Activated CD4-positive, alpha-beta memory T cell treated with anti-CD3 and anti-CD28 coated beads, Interleukin-2, amount 10 ng/mL, durations not matched to agents 7 days and 5 days (primary cell): ENCODE results near the gene BSND. TPM values are rescaled to one million over a fixed set of nuclear protein-coding genes. Genes with fewer than 3 reads are reported as not detected.
"Not testable (repeated sequence)": the region's sequence is repeated elsewhere in the genome, so short reads cannot be mapped to it uniquely, and the experiment has no call there.

ENCODE experiments used
- CTCF ChIA-PET: fragments of 350-600 bp; sonication (Branson Sonifier 250); formaldehyde crosslinking; loops from one replicate; lab custom pipeline; 2021; ENCODE audit warnings: antibody characterized with exemption, inconsistent platforms; lab: Charles Lee
- POLR2A ChIA-PET: fragments of 350-600 bp; sonication (Branson Sonifier 250); formaldehyde crosslinking; loops from one replicate; lab custom pipeline; 2021; ENCODE audit warnings: antibody characterized with exemption; lab: Charles Lee
- DNase-seq: peaks from one replicate; pipeline ENCODE4 v3.0.0-alpha.2; 2020
- H3K27ac Mint-ChIP-seq: one replicate; pipeline ENCODE4 v1.8.0; 2021; ENCODE audit warnings: mild to moderate bottlenecking, mixed read lengths
- H3K27me3 Mint-ChIP-seq: one replicate; pipeline ENCODE4 v1.8.0; 2021; ENCODE audit warnings: mixed read lengths
- H3K36me3 Mint-ChIP-seq: one replicate; pipeline ENCODE4 v1.8.0; 2021; ENCODE audit warnings: low read depth, mixed read lengths
- H3K4me1 Mint-ChIP-seq: one replicate; pipeline ENCODE4 v1.8.0; 2021; ENCODE audit warnings: mixed read lengths
- H3K4me3 Mint-ChIP-seq: one replicate; pipeline ENCODE4 v1.8.0; 2021; ENCODE audit warnings: mild to moderate bottlenecking, mixed read lengths
- H3K9me3 Mint-ChIP-seq: one replicate; pipeline ENCODE4 v1.8.0; 2021; ENCODE audit warnings: mixed read lengths
- total RNA-seq, 2 experiments: library from RNA; stranded (reverse); gene quantifications; one replicate each; pipeline ENCODE4 v1.2.3, GENCODE V29; 2021

BSND gene
- total RNA-seq, 2 experiments from 2014 or later, result 0.08 to 0.13 TPM

GRCh38 chr1:54963829-54964228 lies 34.9 kb upstream of the BSND start:
- H3K4me1 Mint-ChIP-seq, result peaks cover 15% of the 10 kb centered on the region
- H3K27me3 Mint-ChIP-seq, DNase-seq, POLR2A ChIA-PET, H3K27ac Mint-ChIP-seq, H3K9me3 Mint-ChIP-seq, CTCF ChIA-PET, H3K36me3 Mint-ChIP-seq, H3K4me3 Mint-ChIP-seq: not testable (repeated sequence)

- Mint-ChIP-seq H3K4me1 (peaks cover 17% of the 10 kb centered on the region), H3K9me3 (no peaks in the 10 kb centered on the region)
Measured at GRCh38 chr1:54965624-54966340, 33.0 kb upstream of the BSND start.

DNA sequence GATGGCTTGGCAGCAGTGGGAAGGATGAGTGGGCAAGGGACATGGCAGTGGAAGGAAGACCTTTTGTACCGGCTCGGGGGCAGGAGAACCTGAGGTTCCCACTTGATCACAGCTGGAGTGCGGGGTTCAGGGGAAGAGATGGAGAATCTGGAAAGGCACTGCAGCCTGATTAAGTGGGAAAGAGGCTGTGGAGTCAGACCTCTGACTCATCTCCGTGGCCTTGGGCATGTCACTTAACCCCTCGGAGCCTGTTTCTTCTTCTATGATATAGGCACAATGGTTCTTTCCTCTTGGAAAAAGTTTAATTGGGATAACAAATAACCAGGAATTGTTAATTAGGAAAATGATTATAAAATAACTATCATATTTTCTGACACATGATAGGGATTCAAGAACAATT lies 31.4 kb upstream of the BSND start:
- Mint-ChIP-seq H3K36me3 (no peaks in the 10 kb centered on the region), H3K4me3 (no peak overlapping the region), H3K9me3 (no peaks in the 10 kb centered on the region), H3K27me3 (peaks cover 7% of the 10 kb centered on the region), H3K4me1 (peaks cover 26% of the 10 kb centered on the region), H3K27ac (no peak overlapping the region)
- DNase-seq, result no peak
- CTCF ChIA-PET, result no interaction called here
- POLR2A ChIA-PET, result interaction anchor here (0.6 kb wide), 1 partner anchor 117 kb away, joined by 3 read pairs; no protein-coding TSS in a partner anchor

More at GRCh38 chr1:54965624-54966340, 33.0 kb upstream of the BSND start:
- no peak for DNase-seq
- Mint-ChIP-seq H3K36me3 (no peaks in the 10 kb centered on the region), H3K27ac (no peak overlapping the region), H3K27me3 (peaks cover 7% of the 10 kb centered on the region), H3K4me3 (no peak overlapping the region)
- ChIA-PET CTCF (interaction anchor here (1.3 to 2.1 kb wide), 4 partner anchors 9 to 30 kb away, joined by 4 to 9 read pairs (median 6); no protein-coding TSS in a partner anchor), POLR2A (no interaction called here)

GRCh38 chr1:54968551-54968950 lies 30.2 kb upstream of the BSND start:
- ChIA-PET CTCF (interaction anchor here (1.6 kb wide), 1 partner anchor 18 kb away, joined by 5 read pairs; no protein-coding TSS in a partner anchor), POLR2A (no interaction called here)
- Mint-ChIP-seq H3K4me1 (peaks cover 23% of the 10 kb centered on the region), H3K27ac (no peak overlapping the region), H3K9me3 (no peaks in the 10 kb centered on the region), H3K4me3 (no peak overlapping the region), H3K36me3 (no peaks in the 10 kb centered on the region), H3K27me3 (peaks cover 19% of the 10 kb centered on the region)
- DNase-seq, result no peak

- Mint-ChIP-seq H3K27ac (no peak overlapping the region), H3K27me3 (peaks cover 26% of the 10 kb centered on the region), H3K4me3 (no peak overlapping the region), H3K9me3 (no peaks in the 10 kb centered on the region), H3K4me1 (peaks cover 22% of the 10 kb centered on the region), H3K36me3 (no peaks in the 10 kb centered on the region)
- ChIA-PET POLR2A (no interaction called here), CTCF (interaction anchor here (1.6 kb wide), 1 partner anchor 19 kb away, joined by 5 read pairs; no protein-coding TSS in a partner anchor)
- no peak for DNase-seq
Measured at GRCh38 chr1:54969879-54970278, 28.9 kb upstream of the BSND start.

GRCh38 chr1:54970901-54971300 lies 27.8 kb upstream of the BSND start:
- peaks cover 35% of the 10 kb centered on the region for H3K27me3 Mint-ChIP-seq
- no peak for DNase-seq
- H3K4me1 Mint-ChIP-seq, result peaks cover 17% of the 10 kb centered on the region
- CTCF ChIA-PET, result interaction anchor here (0.9 kb wide), 1 partner anchor 24 kb away, joined by 4 read pairs; no protein-coding TSS in a partner anchor
- H3K9me3 Mint-ChIP-seq, result no peaks in the 10 kb centered on the region
- no peak overlapping the region for H3K27ac Mint-ChIP-seq
- no peak overlapping the region for H3K4me3 Mint-ChIP-seq
- POLR2A ChIA-PET, result no interaction called here
- no peaks in the 10 kb centered on the region for H3K36me3 Mint-ChIP-seq

DNA sequence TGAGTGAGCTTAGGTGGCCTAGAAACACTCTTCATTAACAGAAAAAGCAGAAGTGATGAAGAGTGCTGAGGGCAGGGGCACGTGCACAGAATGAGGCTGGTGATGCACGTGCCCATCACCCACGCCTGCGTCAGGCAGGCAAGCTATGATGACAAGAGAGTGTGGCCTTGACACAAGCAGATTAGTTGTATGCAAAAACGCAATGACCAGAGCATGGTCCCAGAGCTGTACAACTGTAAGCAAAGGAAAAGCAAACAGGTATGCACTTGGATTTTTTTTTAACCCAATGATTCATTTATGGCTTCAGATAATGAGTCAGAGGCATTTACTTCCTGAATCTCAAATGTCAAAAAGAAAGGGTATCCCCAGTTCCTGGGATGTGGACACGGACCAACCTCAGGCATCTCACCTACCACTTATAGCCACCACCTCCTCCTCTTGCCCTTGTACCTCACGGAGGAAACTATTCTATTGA lies 27.4 kb upstream of the BSND start:
- peaks cover 37% of the 10 kb centered on the region for H3K27me3 Mint-ChIP-seq
- DNase-seq, result no peak
- H3K36me3 Mint-ChIP-seq, result no peaks in the 10 kb centered on the region
- no peaks in the 10 kb centered on the region for H3K9me3 Mint-ChIP-seq
- no peak overlapping the region for H3K27ac Mint-ChIP-seq
- no peak overlapping the region for H3K4me3 Mint-ChIP-seq
- peaks cover 12% of the 10 kb centered on the region for H3K4me1 Mint-ChIP-seq
- POLR2A ChIA-PET, result no interaction called here
- CTCF ChIA-PET, result interaction anchor here (0.9 kb wide), 1 partner anchor 24 kb away, joined by 4 read pairs; no protein-coding TSS in a partner anchor

DNA sequence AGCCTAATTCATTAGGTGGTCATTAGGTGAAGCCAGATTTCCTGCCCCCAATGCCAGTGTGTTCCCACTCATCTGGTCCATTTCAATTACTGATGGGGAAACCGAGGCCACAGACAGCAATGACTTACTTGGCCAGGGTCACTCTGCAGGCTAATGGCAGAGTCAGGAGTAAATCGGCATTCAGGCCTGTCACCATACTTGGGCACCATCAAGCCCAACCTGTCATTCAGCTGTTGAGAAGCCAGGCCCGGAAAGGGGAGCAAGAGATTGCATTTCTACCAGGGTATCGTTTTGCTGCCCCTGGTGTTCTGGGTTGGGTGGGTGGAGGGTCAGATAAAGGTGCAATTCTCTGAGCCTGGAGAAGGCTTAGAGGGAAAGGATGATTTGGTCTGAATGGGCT lies 26.3 kb upstream of the BSND start:
- H3K9me3 Mint-ChIP-seq, result no peaks in the 10 kb centered on the region
- no peak overlapping the region for H3K27ac Mint-ChIP-seq
- DNase-seq, result no peak
- ChIA-PET POLR2A (interaction anchor here (1.2 kb wide), 1 partner anchor 24 kb away, joined by 5 read pairs; no protein-coding TSS in a partner anchor), CTCF (interaction anchor here (1.1 kb wide), 1 partner anchor 15 kb away, joined by 3 read pairs; no protein-coding TSS in a partner anchor)
- H3K4me1 Mint-ChIP-seq, result peaks cover 11% of the 10 kb centered on the region
- no peaks in the 10 kb centered on the region for H3K36me3 Mint-ChIP-seq
- H3K27me3 Mint-ChIP-seq, result peaks cover 34% of the 10 kb centered on the region
- no peak overlapping the region for H3K4me3 Mint-ChIP-seq

DNA sequence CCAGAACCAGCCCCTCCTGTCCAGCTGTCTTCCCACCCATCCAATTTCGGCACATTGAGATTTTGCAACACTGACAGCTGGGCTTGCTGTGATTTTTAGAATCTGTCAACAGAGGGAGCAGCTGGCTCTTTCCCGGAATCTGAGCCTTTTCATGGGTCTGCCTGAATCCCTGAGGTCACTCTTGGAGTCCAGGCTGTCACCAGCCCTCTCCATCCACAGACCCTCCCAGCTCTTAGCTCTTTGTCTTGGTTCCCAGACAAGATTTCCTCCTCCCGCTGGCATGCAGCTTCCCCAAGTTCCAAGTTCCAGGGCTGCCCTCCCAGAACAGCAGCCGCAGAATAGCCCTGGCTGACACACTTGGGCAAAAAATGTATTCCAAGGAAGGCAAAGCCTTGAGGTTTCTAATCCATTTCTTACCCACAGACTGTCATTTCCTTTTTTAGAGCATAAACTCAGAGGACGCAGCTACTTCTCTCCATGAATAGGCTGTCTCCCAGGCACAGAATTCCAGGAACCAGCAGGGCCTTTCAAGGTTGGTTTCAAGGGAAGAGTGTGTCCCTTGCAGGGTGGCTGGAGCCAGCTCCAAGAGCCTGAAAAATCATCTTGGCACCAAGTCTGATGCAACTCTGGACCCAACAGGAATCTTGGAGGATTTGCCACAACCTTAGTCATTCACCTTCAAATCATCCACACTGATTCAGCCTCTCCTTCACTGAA lies 25.4 kb upstream of the BSND start:
- Mint-ChIP-seq H3K27me3 (peaks cover 39% of the 10 kb centered on the region), H3K36me3 (no peaks in the 10 kb centered on the region), H3K9me3 (no peaks in the 10 kb centered on the region), H3K4me1 (peaks cover 11% of the 10 kb centered on the region), H3K27ac (no peak overlapping the region), H3K4me3 (no peak overlapping the region)
- CTCF ChIA-PET, result interaction anchor here (1.1 kb wide), 1 partner anchor 16 kb away, joined by 3 read pairs; no protein-coding TSS in a partner anchor
- POLR2A ChIA-PET, result interaction anchor here (1.2 kb wide), 1 partner anchor 23 kb away, joined by 5 read pairs; no protein-coding TSS in a partner anchor
- DNase-seq, result no peak

DNA sequence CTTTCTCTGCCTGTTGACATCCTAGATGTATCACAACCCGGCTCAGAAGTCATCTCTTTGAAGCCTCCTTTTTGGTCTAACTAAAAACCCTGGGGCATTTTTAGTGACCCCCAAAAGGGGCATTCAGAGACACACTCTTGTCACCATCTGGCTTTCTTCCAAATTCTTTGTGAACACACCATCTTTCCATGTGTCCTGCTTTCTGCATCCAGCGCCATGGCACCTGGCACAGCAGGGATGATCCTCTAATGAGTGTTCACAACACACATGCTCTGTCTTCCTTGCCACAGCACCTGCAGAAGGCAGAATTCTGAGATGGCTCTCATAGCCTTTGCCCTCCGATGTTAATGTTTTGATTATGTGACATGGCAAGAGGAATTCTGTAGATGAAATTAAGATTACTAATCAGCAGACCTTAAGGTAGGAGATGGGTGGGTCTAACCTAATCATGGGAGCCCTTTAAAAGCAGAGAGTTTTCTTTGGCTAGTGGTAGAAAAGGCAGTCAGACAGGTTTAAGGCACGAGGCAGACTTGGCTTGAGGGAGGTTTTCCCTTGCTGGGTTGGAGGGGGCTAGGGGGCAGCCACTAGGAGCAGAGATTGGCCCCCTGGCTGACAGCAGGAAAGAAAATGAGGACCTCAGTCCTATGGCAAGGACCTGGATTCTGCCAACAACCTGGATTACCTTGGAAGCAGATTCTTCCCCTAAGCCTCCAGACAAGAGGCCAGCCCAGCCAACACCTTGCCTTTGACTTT lies 23.2 kb upstream of the BSND start:
- H3K36me3 Mint-ChIP-seq, result no peaks in the 10 kb centered on the region
- CTCF ChIA-PET, result interaction anchor here (1.9 kb wide), 1 partner anchor 30 kb away, joined by 8 read pairs; no protein-coding TSS in a partner anchor
- POLR2A ChIA-PET, result no interaction called here
- H3K27me3 Mint-ChIP-seq, result peaks cover 52% of the 10 kb centered on the region
- no peak overlapping the region for H3K4me3 Mint-ChIP-seq
- no peaks in the 10 kb centered on the region for H3K9me3 Mint-ChIP-seq
- no peak for DNase-seq
- peaks cover 10% of the 10 kb centered on the region for H3K4me1 Mint-ChIP-seq
- H3K27ac Mint-ChIP-seq, result no peak overlapping the region

DNA sequence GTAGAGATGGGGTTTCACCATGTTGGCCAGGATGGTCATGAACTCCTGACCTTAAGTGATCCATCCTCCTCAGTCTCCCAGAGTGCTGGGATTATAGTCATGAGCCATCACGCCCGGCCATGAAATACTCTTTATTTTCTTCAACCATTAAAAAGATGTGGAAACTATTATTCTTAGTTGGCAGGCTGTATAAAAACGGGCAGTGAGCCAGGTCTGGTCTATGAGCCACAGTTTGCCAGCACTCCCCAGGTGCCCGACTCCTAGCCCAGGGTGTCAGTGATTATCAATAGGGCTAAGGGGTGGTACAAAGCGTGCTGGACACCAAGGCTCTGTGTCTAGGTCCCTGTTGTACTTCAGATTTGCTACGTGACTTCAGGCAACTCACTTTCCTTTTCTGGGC lies 22.0 kb upstream of the BSND start:
- no peak for DNase-seq
- peaks cover 2% of the 10 kb centered on the region for H3K4me1 Mint-ChIP-seq
- peaks cover 59% of the 10 kb centered on the region for H3K27me3 Mint-ChIP-seq
- H3K9me3 Mint-ChIP-seq, result no peaks in the 10 kb centered on the region
- no peak overlapping the region for H3K4me3 Mint-ChIP-seq
- ChIA-PET CTCF (interaction anchor here (1.9 kb wide), 1 partner anchor 32 kb away, joined by 8 read pairs; no protein-coding TSS in a partner anchor), POLR2A (interaction anchor here (1.5 kb wide), 1 partner anchor 19 kb away, joined by 5 read pairs; no protein-coding TSS in a partner anchor)
- no peak overlapping the region for H3K27ac Mint-ChIP-seq
- no peaks in the 10 kb centered on the region for H3K36me3 Mint-ChIP-seq
